DMS153 (cell line): ENCODE results near the gene ASAP2.

ENCODE experiments used
- DNase-seq: peaks from one replicate; lab custom pipeline; 2025; lab: John Stamatoyannopoulos, UW

Gene ASAP2

DNA sequence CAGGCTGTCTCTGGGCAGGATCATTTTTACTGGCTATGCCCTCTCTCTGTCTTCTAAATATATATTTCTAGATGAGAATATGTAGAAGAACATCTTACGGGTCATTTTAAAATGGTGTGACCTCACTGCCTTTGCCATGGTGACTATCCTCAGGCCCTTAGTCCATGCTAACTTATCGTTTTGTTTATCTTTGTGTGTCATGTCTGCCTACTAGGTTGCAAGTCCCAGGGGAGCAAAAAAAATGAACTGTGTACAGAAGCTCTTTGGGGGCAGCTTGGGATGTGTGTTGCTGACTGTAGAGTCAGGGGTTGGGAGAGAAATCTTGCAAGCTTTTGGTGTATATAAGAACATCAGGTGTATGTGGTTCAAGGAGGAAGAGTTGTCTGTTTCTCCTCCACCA lies 227.9 kb downstream of the ASAP2 start:
- DNase-seq, result no peak

DNA sequence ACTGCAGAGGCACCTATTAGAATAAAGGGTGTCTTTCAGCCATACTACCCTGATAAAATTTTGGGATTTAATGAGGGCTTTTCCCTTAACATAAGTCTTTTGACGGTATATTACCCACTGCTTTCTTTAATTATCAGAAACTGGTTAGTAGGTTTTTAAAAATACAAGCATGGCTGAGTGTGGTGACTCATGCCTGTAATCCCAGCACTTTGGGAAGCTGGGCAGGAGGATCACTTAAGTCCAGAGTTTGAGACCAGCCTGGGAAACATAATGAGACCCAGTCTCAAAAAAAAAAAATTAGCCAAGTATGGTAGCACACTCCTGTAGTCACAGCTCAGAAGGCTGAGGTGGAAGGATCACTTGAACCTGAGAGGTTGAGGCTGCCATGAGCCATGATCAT lies 232.9 kb downstream of the ASAP2 start:
- DNase-seq, result no peak

DNA sequence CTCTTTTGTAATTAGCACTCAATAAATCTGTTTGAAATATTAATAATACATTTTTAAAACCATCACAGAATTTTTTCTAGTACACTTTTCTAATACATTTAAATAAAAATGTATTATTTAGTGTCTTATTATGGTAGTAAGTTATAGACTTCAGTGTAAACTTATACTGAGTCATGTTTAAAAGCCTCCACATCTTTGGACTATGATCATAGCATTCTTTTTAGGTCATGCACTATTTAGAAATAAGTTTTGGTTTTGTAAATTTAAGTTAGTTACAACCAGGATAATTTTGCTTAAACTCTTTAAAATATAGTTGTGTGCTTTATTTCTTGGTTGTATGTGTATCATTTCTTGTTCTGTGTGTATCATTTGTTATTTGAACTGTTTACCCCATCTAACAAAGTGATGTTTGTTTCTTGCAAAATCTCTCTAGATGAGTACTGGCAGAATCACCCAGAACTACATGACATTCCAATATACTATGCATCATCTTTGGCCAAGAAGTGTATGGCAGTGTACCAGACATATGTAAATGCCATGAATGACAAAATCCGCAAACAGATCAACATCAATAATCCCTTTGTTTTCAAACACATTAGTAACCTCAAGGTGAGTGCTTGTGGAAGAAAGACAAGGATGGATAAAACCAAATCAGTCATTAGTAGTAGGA lies 233.6 kb downstream of the ASAP2 start:
- no peak for DNase-seq

DNA sequence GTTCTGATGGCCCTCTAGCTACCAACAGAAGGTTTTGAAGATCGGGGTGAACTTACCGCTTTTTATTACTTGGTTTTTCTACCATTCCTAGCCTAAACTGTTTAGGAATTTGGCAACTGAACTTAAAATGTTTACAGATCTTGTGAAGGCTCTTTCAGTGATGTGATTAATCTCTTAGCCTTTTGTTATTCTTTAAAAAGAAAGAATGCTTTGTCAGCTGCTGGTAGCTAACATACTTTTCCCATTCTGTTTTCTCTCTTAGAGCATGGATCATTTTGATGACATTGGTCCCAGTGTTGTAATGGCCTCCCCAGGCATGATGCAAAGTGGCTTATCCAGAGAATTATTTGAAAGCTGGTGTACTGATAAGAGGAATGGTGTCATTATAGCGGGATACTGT lies 234.9 kb downstream of the ASAP2 start:
- no peak for DNase-seq

DNA sequence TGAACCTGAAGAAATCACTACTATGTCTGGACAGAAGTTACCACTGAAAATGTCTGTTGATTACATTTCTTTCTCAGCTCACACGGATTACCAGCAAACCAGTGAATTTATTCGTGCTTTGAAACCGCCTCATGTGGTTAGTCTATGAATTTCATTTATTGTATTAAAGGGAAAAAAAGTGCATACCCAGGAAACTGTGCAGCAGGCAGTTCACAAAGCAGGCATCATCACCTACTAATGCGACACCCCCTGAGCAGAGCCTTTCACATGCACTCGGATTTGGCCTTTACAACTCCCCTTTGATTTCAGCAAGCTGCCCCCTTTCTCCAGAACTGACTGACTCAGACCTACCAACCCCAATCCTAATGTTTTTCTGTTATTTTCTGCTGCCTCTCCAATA lies 236.9 kb downstream of the ASAP2 start:
- no peak for DNase-seq

DNA sequence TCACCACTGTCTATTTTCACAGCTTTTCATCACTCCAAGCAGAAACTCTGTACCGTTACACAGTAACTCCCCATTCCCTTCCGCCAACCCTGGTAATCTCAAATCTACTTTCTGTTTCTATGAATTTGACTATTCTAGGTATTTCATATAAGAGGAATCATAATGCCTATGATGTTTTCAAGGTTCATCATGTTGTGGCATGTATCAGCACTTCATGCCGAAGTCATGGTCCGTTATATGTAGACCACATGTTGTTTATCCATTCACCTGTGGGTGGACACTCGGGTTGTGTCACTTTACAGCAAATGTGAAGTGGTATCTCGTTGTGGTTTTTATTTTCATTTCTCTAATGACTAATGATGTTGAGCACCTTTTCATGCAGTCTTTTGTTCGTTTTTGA lies 238.5 kb downstream of the ASAP2 start:
- no peak for DNase-seq

DNA sequence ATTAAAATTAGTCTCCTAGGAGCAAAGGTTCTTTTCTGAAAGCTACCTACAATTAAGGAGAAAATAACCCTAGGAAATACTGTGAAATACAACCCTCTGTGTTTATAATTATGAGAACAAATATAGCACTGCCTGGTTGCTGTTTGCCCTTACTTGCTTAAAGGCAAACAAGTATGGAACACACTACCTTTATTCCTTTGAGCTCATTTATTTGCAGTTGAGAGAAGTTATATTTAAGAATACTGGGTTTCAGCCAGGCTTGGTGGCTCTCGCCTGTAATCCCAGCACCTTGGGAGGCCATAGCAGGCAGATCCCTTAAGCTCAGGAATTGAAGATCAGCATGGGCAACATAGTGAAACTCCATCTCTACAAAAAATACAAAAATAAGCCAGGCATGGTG lies 244.6 kb downstream of the ASAP2 start:
- DNase-seq, result no peak
